ENCODE data around the gene MAST4.
"Not testable (repeated sequence)": the region's sequence is repeated elsewhere in the genome, so short reads cannot be mapped to it uniquely, and the experiment has no call there.

The MAST4 gene

GRCh38 chr5:67146981-67147380 is 550.8 kb downstream of the MAST4 start:
- no peak for DNase-seq

DNA sequence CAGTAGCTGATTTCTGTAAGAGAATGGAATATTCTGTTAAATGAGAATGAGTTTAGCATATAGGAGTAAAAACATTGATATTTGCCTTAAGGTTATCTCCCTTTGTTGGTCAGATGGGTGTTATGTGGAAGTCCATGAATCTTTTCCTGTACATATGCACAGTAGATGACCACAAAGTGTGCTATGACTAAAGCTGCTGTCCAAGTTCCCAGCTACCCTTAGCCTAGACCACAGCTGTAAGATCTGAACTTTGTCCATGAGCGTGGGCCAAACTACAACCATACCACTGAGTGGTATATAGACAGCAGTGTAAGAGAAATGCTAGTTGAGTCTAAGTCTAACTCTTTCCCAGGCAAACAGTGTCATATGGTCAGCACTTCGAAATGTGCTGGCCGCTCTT is 551.6 kb downstream of the MAST4 start:
- no peak for DNase-seq

DNA sequence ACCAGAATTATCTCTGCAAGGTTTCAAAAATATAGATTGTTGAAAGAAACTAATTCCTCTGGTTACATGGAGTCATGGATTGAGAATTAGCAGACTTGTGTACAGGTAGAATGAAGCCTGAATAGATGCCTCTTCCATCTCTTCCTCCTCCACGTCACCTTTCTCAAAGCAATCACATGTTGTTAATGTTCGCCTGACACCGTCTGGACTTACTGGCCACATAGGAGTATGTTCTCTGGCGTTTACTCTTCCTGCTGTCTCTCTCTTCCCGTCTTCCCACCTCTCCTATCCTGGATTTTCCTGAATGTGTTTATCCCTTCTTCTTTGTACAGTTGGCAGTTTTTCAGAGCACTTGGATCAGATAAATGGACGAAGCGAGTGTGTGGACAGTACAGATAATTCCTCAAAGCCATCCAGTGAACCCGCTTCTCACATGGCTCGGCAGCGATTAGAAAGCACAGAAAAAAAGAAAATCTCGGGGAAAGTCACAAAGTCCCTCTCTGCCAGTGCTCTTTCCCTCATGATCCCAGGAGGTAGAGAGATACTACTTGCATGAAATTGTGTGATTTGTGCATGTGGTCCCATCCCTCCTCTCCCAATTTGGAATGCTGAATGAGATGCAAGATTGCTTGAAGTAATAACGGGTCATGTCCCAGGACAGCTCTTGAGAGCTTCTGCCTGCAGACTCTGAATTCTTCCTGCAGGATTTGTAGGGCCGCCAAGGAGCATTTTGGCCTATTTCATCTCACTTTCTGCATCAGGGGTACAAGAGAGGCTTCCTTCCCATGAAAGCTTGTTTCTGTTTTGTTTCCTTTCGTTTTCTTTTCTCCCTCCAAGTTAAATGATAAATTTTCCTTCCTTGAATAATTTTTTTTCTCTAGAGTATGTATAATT is 553.1 kb downstream of the MAST4 start:
- no peak for DNase-seq

- no peak for DNase-seq
Measured at GRCh38 chr5:67149951-67150523, 553.8 kb downstream of the MAST4 start.

DNA sequence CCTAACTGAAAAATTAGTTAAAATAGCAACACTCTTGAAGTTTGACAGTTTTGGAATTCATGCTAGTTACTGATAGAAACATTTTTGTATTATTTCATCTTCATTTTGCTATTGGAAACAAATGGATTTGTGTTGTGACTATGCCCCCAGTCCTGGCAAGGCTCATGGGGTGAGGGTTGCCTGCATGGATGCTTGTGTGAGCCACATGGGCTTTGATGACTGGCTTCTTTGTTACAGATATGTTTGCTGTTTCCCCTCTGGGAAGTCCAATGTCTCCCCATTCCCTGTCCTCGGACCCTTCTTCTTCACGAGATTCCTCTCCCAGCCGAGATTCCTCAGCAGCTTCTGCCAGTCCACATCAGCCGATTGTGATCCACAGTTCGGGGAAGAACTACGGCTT is 556.2 kb downstream of the MAST4 start:
- no peak for DNase-seq

DNA sequence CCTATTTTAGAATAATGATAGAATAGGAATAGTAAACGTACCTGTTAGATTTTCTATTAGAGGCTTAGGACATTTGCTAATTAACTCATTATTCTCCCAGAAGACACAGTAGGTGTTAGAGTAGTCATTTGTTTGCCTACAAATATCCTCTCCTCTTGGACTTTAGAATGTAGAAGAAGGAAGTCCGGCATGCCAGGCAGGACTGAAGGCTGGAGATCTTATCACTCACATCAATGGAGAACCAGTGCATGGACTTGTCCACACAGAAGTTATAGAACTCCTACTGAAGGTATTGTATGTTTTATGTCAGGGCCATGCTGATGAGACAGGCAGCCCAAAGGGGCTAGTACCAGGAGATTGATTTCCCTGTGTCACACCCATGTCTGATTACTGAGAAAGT is 557.1 kb downstream of the MAST4 start:
- DNase-seq: no peak

GRCh38 chr5:67154556-67155206 is 558.5 kb downstream of the MAST4 start:
- no peak for DNase-seq

DNA sequence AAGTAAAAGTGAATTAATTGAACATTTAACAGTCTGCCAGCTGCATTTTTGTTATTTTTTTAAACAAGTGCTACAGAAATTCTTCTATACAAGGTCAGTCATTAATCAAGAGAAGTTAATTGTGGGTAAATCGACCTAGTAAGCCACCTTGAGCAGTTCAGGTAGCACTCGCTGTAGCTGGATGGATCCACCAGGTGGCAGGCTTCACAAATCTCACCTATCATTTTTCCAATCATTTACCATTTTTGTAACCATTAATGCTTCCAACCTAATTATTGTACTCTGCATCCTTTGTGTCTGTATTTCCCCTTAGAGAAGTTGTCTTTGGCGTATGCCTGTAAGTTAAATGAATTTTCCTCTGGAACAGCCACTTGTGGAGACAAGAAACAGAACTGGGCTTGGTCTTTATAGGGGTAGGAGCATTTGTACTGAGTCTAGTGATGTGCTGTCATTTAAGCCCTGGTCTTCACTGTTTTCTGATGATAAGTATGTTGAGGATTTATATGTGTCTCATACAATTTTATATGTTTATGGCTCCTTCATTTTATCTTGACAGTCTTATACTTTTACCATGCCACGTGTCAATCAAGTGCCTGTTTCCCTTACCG is 560.9 kb downstream of the MAST4 start:
- DNase-seq: no peak

GRCh38 chr5:67160272-67160671 is 564.1 kb downstream of the MAST4 start:
- DNase-seq: no peak

- no peak for DNase-seq
Measured at GRCh38 chr5:67160985-67161384, 564.8 kb downstream of the MAST4 start.

GRCh38 chr5:67161767-67162166 is 565.6 kb downstream of the MAST4 start:
- no peak for DNase-seq

DNA sequence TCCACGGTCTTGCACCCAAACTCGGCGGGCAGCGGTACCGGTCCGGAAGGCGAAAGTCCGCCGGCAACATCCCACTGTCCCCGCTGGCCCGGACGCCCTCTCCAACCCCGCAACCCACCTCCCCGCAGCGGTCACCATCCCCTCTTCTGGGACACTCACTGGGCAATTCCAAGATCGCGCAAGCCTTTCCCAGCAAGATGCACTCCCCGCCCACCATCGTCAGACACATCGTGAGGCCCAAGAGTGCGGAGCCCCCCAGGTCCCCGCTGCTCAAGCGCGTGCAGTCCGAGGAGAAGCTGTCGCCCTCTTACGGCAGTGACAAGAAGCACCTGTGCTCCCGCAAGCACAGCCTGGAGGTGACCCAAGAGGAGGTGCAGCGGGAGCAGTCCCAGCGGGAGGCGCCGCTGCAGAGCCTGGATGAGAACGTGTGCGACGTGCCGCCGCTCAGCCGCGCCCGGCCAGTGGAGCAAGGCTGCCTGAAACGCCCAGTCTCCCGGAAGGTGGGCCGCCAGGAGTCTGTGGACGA is 567.1 kb downstream of the MAST4 start:
- DNase-seq: no peak

DNA sequence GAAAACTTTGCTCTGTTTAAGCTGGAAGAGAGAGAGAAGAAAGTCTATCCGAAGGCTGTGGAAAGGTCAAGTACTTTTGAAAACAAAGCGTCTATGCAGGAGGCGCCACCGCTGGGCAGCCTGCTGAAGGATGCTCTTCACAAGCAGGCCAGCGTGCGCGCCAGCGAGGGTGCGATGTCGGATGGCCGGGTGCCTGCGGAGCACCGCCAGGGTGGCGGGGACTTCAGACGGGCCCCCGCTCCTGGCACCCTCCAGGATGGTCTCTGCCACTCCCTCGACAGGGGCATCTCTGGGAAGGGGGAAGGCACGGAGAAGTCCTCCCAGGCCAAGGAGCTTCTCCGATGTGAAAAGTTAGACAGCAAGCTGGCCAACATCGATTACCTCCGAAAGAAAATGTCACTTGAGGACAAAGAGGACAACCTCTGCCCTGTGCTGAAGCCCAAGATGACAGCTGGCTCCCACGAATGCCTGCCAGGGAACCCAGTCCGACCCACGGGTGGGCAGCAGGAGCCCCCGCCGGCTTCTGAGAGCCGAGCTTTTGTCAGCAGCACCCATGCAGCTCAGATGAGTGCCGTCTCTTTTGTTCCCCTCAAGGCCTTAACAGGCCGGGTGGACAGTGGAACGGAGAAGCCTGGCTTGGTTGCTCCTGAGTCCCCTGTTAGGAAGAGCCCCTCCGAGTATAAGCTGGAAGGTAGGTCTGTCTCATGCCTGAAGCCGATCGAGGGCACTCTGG is 567.8 kb downstream of the MAST4 start:
- DNase-seq: no peak

DNA sequence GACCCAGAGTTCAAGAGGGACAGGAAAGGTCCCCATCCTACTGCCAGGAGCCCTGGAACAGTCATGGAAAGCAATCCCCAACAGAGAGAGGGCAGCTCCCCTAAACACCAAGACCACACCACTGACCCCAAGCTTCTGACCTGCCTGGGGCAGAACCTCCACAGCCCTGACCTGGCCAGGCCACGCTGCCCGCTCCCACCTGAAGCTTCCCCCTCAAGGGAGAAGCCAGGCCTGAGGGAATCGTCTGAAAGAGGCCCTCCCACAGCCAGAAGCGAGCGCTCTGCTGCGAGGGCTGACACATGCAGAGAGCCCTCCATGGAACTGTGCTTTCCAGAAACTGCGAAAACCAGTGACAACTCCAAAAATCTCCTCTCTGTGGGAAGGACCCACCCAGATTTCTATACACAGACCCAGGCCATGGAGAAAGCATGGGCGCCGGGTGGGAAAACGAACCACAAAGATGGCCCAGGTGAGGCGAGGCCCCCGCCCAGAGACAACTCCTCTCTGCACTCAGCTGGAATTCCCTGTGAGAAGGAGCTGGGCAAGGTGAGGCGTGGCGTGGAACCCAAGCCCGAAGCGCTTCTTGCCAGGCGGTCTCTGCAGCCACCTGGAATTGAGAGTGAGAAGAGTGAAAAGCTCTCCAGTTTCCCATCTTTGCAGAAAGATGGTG is 568.8 kb downstream of the MAST4 start:
- no peak for DNase-seq

DNA sequence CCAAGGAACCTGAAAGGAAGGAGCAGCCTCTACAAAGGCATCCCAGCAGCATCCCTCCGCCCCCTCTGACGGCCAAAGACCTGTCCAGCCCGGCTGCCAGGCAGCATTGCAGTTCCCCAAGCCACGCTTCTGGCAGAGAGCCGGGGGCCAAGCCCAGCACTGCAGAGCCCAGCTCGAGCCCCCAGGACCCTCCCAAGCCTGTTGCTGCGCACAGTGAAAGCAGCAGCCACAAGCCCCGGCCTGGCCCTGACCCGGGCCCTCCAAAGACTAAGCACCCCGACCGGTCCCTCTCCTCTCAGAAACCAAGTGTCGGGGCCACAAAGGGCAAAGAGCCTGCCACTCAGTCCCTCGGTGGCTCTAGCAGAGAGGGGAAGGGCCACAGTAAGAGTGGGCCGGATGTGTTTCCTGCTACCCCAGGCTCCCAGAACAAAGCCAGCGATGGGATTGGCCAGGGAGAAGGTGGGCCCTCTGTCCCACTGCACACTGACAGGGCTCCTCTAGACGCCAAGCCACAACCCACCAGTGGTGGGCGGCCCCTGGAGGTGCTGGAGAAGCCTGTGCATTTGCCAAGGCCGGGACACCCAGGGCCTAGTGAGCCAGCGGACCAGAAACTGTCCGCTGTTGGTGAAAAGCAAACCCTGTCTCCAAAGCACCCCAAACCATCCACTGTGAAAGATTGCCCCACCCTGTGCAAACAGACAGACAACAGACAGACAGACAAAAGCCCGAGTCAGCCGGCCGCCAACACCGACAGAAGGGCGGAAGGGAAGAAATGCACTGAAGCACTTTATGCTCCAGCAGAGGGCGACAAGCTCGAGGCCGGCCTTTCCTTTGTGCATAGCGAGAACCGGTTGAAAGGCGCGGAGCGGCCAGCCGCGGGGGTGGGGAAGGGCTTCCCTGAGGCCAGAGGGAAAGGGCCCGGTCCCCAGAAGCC is 569.6 kb downstream of the MAST4 start:
- DNase-seq: no peak

- DNase-seq: no peak
Measured at GRCh38 chr5:67166460-67167285, 570.5 kb downstream of the MAST4 start.

- DNase-seq: no peak
Measured at GRCh38 chr5:67168069-67168468, 571.9 kb downstream of the MAST4 start.

GRCh38 chr5:67170767-67171166 is 574.6 kb downstream of the MAST4 start:
- DNase-seq: no peak

DNA sequence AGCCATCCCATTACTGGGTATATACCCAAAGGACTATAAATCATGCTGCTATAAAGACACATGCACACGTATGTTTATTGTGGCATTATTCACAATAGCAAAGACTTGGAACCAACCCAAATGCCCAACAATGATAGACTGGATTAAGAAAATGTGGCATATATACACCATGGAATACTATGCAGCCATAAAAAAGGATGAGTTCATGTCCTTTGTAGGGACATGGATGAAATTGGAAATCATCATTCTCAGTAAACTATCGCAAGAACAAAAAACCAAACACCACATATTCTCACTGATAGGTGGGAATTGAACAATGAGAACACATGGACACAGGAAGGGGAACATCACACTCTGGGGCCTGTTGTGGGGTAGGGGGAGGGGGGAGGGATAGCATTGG is 577.2 kb downstream of the MAST4 start:
- not testable (repeated sequence) for DNase-seq

DNA sequence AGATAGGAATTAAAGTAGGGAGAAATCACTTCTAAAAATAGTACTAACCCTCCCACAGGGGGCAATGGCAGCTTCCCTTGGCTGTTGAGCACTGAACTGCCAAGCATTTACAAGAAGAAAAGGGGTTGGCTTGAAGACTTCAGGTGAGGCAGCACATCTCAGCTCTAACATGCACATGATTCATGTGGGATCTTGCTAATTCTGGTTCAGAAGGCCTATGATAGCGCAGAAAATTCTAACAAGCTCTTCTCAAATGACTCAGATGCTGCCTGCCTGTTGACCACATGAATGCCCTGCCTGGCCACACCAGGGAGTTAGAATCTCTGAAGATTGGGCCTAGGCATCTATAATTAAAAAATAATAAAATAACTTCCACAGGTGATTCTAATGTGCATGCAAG is 577.8 kb downstream of the MAST4 start:
- DNase-seq: no peak
